GM19239 (cell line): ENCODE results near the gene AGAP3.
A peak's percentile ranks its signal among the peaks of the same experiment; 100 is the strongest.

Source experiments
- DNase-seq: peaks from one replicate; pipeline ENCODE4 v3.0.0; 2011; ENCODE audit warnings: low spot score; ENCODE audit not compliant: insufficient read length
- FAIRE-seq: peaks from 2 replicates; lab custom pipeline; 2011; peaks lifted over from hg19 to GRCh38; lab: Jason Lieb, UNC

Gene AGAP3

DNA sequence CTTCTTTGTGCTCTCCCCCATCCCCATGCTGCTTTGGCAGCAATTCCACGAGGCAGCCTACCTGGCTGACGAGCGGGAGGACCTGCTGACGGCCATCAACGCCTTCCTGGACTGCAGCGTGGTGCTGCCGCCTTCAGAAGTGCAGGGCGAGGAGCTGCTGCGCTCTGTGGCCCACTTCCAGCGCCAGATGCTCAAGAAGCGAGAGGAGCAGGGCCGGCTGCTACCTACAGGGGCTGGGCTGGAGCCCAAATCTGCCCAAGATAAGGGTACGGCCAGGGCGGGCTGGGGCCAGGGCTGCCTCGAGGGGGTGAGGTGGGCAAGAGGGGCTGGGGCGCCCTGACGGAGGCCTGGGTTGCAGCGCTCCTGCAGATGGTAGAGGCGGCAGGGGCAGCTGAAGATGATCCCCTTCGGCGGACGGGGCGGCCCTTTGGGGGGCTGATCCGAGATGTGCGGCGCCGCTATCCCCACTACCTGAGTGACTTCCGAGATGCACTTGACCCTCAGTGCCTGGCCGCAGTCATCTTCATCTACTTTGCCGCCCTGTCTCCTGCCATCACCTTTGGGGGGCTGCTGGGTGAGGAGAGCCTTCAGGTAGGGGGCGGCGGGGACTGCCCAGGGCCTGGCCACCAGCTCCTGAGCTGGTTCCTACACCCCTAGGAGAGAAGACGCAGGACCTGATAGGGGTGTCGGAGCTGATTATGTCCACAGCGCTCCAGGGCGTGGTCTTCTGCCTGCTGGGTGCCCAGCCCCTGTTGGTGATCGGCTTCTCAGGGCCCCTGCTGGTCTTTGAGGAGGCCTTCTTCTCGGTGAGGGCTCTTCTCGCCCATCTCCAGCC, 15.0 kb upstream of the AGAP3 start:
- DNase-seq (no peak), FAIRE-seq (no peak)

DNA sequence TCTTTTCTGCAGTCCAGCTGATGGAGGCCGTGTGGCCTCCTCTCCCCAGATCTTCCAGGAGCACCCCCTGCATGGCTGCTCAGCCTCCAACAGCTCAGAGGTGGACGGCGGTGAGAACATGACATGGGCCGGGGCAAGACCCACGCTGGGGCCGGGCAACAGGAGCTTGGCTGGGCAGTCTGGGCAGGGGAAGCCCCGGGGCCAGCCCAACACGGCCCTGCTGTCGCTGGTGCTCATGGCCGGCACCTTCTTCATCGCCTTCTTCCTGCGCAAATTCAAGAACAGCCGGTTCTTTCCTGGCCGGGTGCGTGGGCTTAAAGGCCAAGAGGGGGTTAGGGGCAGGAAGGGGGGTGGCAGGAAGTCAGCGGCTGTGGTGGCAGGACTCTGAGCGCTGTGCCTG, 12.3 kb upstream of the AGAP3 start:
- no peak for DNase-seq
- FAIRE-seq, result no peak

DNA sequence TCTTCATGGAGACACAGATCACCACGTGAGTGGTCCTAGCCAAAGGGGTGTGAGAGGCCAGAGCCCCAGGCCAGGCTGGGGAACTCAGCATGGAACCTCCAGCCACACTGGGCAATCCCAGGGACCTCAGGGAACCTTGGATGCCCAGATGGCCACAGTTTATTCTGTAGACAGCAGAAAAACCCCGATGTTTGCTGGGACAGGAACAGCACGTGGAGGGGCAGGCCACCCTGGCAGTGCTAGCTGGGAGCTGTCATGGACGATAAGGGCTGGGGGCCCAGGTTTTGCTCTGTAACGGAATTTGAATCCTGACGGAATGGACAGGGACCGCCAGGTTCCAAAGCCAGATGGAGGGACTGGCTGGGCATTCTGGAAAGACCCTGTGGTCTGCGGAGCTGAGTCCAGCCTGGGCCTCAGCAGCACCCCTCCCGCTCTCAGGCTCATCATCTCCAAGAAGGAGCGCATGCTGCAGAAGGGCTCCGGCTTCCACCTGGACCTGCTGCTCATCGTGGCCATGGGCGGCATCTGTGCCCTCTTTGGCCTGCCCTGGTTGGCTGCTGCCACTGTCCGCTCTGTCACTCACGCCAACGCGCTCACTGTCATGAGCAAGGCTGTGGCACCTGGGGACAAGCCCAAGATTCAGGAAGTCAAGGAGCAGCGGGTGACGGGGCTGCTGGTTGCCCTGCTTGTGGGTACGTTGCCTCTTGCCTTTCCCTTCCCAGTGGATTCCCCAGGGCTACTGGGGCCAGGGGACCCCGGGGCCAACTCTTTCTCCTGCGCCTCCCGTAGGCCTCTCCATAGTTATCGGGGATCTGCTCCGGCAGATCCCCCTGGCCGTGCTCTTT, 11.2 kb upstream of the AGAP3 start:
- no peak for DNase-seq
- no peak for FAIRE-seq

DNA sequence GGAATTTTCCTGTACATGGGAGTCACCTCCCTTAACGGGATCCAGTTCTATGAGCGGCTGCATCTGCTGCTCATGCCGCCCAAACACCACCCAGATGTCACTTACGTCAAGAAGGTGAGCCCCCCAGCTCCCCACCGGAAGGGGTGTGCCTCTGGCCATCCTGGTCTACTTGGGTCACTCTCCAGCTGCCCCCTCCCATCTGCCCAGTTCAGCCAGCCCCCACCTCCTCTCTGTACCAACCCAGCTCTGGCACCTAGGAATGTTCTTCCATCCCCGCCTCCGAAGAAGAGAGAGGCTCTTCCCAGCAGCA, 10.7 kb upstream of the AGAP3 start:
- no peak for FAIRE-seq
- no peak for DNase-seq

DNA sequence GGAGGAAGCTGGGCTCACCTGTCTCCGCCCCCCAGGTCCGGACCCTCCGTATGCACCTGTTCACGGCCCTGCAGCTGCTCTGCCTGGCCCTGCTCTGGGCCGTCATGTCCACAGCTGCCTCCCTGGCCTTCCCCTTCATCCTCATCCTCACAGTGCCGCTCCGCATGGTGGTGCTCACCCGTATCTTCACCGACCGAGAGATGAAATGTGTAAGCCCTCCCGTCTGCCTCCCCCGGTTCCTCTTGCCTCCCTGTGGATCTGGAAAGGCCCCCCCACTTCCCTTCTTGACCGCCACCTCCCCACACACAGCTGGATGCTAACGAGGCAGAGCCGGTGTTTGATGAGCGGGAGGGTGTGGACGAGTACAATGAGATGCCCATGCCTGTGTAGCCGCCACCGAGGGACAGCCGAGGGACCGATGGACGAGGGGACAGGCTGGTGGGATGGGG, 10.3 kb upstream of the AGAP3 start:
- FAIRE-seq (no peak), DNase-seq (no peak)

DNA sequence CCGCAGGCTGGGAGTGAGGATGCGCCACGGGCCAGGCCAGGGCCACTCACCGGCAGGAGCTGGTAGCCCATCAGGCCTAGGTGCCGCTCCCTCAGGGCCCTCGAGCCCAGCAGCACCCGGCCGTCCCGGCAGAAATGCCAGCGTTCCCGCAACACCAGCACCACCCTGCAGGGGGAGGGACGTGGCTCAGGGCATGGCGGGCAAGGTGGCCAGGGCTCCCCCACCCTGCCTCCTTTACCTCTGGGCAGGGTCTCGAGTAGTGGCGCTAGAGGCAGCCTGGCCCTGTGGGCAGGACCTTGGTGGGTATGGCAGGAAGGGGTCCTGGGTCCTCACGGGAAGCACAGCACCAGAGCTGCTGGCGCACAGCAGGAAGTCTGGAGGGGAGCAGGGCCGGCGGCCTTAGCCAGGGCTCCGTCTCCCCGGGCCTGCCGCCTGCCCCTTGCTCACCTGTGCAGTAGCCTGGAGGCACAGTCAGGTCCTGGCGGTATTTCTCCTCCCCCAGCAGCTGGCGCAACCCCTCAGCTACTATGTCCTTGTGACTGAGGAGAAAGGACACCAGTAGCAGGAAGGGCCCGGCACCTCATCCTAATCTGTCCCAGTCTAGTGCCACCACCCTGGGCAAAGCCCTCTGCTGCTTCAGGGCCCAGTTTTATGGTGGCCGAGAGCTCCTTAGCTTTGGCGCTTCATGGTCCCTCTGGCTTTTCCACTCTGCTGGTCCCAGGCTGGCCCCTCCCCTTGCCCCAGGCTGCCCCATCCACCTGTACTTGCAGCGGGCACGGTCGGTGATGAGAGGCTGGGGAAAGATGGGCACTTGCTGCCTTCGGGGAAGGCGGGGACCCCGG, 9.2 kb upstream of the AGAP3 start:
- no peak for FAIRE-seq
- no peak for DNase-seq

DNA sequence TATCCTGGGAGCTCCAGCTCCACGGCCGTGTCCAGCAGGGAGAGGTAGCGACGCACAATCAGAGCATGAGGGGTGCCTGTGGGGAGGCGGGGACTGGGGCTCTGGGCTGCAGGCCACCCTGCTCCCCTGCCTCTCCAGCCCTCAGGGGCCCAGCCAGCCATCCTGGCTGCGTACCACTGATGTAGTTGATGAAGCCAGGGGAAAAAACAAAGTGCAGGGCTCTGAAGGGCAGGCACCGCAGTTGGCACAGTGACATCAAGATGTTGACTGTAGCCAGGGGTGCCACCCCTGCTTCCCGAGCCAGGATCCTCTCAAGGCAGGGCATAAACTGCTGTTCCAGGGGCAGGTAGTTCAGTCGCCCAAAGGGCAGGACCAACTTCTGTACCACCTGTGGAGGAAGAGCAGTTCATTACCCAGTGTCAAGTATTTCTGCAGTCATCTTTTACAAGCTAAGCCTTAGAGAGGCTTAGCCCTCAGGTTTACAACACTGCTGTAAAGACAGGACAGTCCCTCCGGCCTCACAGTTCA, 8.5 kb upstream of the AGAP3 start:
- DNase-seq, result no peak
- no peak for FAIRE-seq

DNA sequence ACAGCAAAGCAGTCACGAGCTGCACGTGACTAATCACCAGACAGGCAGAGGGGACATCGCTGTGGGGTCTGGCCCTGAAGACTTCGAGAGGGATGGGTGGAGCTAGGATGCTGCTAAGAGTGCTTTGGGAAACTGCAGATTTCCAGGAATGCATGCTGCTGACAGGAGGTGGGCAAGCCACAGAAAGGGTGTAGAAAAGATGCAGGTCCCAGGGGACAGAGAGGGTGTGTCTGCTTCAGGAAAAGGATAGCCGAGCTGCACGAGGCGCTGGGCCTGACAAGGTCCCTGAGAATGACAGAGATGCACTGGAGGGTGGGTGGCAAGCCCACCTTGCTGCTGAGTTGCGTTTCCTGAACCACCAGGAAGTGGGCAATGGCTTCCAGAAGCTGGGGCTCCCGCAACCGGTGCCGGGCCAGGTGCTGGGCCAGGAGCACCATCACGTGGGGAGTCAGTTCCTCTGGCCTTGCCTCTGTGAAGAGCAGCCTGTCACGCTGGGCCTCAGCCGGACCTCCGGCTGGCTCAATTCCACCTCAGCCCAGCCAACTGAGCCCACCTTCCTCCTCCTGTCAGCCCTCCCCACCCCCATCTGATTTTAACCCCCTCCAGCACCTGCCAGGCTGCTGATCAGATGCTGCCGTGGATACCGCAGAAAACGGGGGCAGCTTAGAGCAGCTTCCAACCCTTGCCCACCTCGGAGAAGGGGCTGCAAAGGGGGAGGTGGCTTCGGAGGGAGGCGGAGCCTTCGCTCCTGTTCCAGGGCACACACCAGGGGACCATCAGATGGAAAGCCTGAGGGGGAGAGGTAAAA, 7.8 kb upstream of the AGAP3 start:
- DNase-seq, result no peak
- no peak for FAIRE-seq

DNA sequence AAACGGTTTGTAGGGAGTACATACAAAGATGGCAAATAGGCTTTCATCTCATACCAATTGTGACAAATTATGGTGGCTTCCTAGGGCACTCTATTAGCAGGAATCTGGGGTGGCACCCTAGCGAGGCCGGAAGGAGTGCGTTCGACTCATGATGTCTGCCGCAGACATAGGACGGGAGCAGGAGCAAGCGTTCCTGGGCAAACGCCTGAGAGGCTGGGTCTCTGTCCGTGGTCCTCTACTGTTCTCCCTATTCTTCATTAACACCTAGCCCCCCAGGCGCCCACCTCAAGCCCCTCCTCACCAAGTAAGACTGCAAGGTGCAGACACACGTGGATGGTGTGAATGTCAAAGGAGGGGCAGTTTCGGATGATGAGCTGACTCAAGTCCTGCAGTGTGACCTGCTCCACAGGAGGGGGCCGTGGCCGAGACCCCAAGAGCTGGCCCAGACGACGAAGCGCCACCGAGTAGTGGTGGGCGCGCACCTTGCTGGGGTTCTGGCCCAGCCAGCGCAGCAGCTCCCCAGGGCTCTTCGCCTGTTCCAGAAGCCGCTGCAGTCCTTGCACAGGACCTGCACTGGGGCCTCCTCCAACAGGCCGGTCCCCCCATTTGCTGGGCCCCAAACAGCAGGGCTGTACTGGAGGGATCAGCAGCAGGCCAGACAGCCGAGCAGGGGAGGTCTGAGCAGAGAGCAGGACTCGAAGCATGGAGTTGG, 6.9 kb upstream of the AGAP3 start:
- no peak for FAIRE-seq
- no peak for DNase-seq

DNA sequence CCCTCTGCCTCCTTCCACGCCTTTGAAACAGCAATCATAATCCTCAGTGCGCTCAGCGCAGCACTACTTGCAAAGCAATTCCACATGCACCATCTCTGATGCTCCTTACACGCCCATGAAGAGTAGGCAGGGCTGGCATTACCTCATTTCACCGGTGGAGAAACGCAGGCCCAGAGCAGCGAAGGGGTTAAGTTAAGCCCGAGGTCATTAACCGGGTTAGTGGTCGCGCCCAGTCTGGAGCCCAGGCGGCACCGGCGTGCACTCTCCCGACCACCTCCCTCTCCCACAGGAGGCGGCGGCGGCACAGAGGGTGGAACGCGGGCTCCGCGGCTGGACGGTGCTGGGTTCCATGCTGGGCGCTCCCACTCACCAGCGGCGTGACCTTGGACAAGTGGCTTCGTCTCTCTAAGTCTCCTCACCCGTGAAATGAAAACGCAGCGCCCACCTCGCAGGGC, 6.2 kb upstream of the AGAP3 start:
- DNase-seq (no peak), FAIRE-seq (no peak)

DNA sequence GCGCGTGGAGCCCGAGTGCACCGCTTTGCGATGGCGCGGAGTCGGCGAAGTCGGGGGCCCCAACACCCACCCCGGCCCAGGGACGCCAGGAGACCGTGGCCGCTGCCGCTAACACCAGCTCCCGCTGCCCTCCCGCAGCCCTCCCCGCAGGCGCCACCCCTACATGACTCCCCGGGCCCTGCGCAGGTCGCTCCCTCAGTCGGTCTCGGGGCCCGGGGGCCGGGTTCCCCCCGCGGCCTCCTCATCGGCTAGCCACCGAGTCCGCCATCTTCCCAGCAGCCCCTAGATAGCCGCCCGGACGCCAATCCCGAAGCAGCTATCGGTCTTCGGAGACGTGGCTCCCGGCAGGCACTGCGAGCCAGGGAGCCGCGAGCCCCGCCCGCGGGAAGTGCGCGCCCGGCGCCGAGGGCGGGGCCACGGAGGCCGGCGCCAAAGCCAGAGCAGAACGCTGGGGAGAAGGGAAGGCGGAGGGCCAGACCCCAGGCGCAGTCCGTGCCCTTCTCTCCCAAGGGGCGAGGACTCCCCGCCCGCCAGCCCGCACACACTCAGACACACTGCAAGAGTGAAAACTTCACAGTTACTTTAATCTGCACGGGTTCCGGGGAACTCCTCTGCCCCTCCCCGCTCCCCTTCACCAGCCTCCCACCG, 5.6 kb upstream of the AGAP3 start, which contains the start of gene FASTK:
Gene FASTK, minus strand, starts transcription at position 288 of the 648 bp plus-strand sequence. Its CDS starts 43 bp downstream, at position 245.
- FAIRE-seq (peak; percentile 70), DNase-seq (peak; percentile 99)

DNA sequence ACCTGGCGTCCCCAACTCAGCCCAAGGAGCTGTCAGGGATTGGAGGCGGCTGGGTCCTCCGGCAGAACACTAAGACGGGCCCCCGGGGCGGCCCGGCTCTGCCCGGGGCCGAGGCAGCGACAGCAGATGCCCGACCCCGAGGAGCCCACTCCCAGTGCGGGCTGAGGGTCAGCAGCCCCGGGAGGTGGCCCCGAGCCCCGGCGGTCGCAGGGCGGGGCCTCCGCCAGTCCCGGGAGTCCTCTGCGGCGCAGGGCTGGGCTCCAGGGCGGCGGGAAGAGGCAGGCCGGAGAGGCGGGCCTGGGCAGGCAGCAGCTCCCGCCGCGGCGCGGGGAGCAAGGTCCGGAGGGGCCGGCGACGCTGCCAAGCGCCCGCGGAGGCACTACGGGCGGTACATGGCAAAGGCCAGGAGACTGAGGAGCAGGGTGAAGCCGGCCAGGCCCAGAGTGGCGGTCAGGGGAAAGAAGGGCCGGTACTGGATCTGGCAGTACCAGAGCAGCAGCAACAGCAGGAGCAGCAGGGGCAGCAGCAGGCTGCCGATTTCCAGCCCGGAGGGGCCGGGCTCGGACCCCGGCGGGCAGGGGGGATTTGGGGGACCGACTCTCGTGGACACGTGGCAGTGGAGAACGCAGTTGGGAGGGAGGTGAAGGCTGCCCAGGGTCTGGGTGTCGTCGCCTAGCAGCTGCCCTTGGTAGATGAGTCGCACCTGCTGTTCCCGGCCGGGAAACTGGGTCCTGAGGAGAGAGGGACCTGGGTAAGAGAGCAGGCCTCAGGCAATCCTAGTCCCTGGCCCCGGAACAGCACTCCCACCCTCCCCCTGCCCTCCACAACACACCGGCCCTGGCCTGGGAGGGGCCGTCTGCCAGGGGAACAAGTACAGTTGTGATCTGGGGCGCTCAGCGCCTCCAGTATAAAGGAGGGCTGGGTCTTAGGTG, 4.8 kb upstream of the AGAP3 start:
- no peak for DNase-seq
- no peak for FAIRE-seq

DNA sequence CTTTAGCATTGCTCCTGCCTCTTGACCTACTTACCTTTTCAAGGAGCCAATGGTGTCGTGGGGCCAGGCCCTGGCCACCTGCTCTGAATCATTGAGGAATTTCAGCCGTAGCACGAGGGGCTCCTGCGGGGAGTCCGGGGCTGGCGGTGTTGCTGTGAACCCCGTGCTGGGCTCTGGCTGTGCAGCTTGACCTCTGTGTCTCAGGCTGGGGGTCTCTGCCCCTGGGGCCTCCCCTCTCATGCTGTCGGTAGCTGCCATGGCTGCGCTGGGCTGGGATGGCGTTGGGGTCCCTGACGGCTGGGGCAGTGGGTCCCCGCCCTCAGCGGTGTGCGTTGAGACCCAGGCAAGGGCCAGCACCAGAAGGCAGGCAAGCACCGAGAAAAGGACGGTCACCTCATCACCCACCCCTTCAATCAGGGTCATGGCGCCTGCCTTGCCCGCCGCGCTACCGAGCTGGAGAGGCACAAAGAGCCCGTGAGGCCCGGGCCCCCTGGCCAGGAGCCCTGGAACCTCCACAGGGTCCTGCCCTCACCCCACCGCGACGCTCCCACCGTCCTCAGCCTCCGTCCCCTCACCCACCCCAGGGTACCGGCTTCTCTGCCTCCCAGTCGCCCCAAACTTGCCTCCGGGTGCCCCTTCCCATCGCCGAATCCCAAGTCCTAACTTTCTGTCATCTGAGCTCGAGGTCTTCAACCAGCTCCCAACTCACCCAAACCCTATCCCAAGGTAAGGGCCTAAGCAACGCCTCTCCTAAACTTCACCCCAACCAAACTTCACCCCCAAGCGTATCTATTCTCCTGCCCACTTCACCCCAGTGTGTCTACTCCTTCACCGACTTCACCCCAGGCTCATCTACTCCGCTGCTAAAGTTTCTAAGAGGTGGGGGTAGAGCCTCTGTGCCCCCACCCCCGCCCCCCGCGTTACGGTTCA, 3.9 kb upstream of the AGAP3 start:
- FAIRE-seq (peak; percentile 53), DNase-seq (no peak)

DNA sequence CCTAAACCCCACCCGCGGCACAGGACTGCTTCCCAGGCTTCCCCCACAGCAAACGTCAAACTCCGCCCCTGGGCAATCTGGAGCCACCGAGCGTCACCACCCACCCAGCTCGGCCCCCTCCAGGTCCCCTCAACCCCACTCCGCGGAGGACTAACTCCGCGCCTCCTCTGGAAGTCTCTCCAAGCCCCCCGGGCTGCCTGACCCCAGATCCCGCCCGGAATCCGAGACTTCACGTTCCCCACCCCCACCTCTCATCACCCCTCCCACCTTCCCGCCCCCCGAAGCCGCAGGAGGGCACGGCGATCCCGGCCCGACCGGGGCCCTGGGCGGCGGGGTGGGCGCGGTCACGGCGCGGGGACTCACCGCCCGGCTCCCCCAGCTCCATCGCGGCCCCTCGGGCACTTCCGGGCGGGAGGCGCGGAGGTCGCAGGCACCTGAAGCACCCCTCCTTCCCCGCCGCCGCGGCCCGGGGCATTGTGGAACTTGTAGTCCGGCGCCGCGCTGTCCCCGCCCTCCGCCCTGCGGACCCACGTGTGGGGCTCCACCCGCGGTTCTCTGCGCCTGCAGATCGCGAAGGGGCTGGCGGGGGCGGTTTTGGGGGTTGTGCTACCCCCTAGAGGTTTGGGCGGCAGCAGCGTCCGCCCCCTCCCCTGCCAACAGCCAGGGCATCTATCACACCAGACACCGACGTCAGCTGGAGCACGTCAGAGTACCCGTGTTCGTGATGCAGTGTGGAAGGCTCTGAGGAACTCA, 3.0 kb upstream of the AGAP3 start, which contains the start of gene TMUB1:
Gene TMUB1, minus strand, starts transcription at position 423 of the 753 bp plus-strand sequence. CDS start 930 bp downstream, outside the sequence.
- DNase-seq (peak; percentile 77), FAIRE-seq (peak; percentile 73)

DNA sequence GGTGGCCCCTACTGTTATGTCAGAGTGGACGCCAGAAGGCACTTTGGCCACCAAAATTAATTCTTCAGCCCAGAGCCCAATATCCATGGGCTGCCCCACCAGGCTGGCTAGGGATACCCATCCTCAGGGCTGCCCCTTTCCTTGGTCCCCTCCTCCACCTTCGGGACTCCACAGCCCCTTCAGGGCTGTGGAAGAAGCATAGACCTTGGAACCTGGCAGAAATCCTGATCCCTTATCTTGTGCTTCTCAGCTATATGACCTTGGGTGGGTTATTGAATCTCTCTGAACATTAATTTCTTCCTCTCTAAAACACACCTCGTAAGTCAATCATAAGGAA, 2.5 kb upstream of the AGAP3 start:
- DNase-seq, result no peak
- FAIRE-seq, result no peak

DNA sequence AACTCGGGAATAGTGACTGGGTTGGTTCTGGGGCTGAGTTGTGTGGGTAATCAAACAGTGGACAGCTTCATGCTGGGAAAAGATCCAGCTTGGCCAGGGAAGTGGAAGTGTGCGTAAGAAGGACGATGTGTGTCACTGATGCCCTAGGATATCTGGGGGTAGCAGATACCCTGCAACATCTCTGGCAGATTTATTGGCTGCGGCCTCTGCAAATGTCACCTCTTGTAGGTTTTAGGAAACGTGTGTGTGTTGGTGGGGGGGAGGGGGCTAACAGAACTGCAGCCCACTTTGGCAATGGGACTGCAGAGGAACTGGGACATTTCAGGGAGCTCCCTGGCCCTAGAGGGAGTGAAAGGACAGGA, 965 bp upstream of the AGAP3 start:
- no peak for FAIRE-seq

More for the DNA sequence above, 965 bp upstream of the AGAP3 start:
- DNase-seq, result no peak
